Ovary (tissue), 9 donors: ENCODE measurements around the gene GPC6. TPM values are rescaled to one million over a fixed set of nuclear protein-coding genes. Genes with fewer than 3 reads are reported as not detected.

Experiments
- DNase-seq, 5 donors: peaks; one replicate each; pipeline ENCODE4 v3.0.0-alpha.2; 2019 to 2020
- H3K27ac ChIP-seq, 2 donors: fragments of 200-600 bp; one replicate each; pipeline versions ENCODE4 v1.5.1 to v1.8.0; 2019 to 2022
- H3K27me3 ChIP-seq: fragments of 200-600 bp; one replicate; pipeline ENCODE4 v1.8.0; 2022
- H3K36me3 ChIP-seq: fragments of 200-600 bp; sonication (generic); one replicate; pipeline ENCODE4 v1.5.1; 2019
- H3K4me1 ChIP-seq: one replicate; pipeline ENCODE4 v1.8.1; 2013; ENCODE audit warnings: mild to moderate bottlenecking, moderate library complexity; ENCODE audit not compliant: insufficient read depth
- H3K4me3 ChIP-seq: fragments of 200-600 bp; sonication (generic); one replicate; pipeline ENCODE4 v1.5.1; 2017
- H3K9me3 ChIP-seq, 2 donors: fragments of 200-600 bp in 1 of 2; sonication (generic) in 1 of 2; one replicate each; pipeline versions ENCODE4 v1.5.1 to v1.8.1; 2013 to 2019; ENCODE audit warnings: mild to moderate bottlenecking in 1 of 2, moderate library complexity in 1 of 2
- CTCF ChIP-seq, 3 donors: fragments of 450-650 bp in 2 of 3; fragments of 200-600 bp in 1 of 3; IDR thresholded peaks; one replicate each; pipeline versions ENCODE4 v1.5.1 to v1.8.0; 2016 to 2022; ENCODE audit warnings: antibody characterized with exemption in 3 of 3, mild to moderate bottlenecking in 1 of 3
- EP300 ChIP-seq: sonication (generic); formaldehyde crosslinking; IDR thresholded peaks from one replicate; pipeline ENCODE4 v1.6.1; 2017; ENCODE audit warnings: antibody characterized with exemption
- POLR2A ChIP-seq: fragments of 450-650 bp; IDR thresholded peaks from one replicate; pipeline ENCODE4 v1.6.1; 2017; ENCODE audit warnings: antibody characterized with exemption, mild to moderate bottlenecking, moderate library complexity
- WGBS, 3 donors: extraction: QIAGEN DNeasy Blood & Tissue Kit in 1 of 3; methylation state at CpG; one replicate each; pipeline versions ENCODE4 v1.1.5 to v1.1.7; 2013 to 2017; 5-methylcytosine and 5-hydroxymethylcytosine counted together
- intact Hi-C, 4 donors: fragments of 100-400 bp; cut with DNase I; formaldehyde crosslinking; loops; one replicate each; pipeline versions ENCODE4 v1.11.0 to v1.15.1; 2022 to 2023
- polyA plus RNA-seq, 2 donors: library from polyadenylated mRNA; stranded (reverse); fragments of 200-250 nt in 1 of 2; fragments of 350-450 nt in 1 of 2; fragmentation: Illumina TruSeq in 1 of 2; extraction: RNeasy Lipid Tissue Mini Kit (QIAGEN cat#74804) in 1 of 2; gene quantifications; one replicate each; pipeline ENCODE4 v1.2.3, GENCODE V29; 2013 to 2014
- total RNA-seq, 7 donors: library from RNA; depleted of rRNA in 2 of 7; stranded (reverse); fragments of >200 nt in 2 of 7; fragmentation: NEBNext Ultra II Directional in 3 of 7; extraction: Animal tissue kit (Norgen Biotek cat#: 25700) in 3 of 7; gene quantifications; one replicate each; pipeline versions ENCODE4 v1.1.0 to v1.2.4, GENCODE V29; 2016 to 2023
- donor health status: DM: no; HTN: no; CAD: no; lungs with moderate emphysema.
- donor health status: DM: no; HTN: no; CAD: no.
- donor health status: Bipolar disorder and iron deficiency.
- donor health status: DM: yes; HTN: yes; CAD: no.
- donor health status: DM: no; HTN: no; CAD: no.
- donor health status: DM: yes; HTN: yes; CAD: no.

Gene GPC6
- total and polyA plus RNA-seq, 9 donors, result 4.3 to 22.3 (median 17.9) TPM

GRCh38 chr13:93786846-93787489 lies 560.4 kb downstream of the GPC6 start:
- H3K36me3 ChIP-seq, result no peaks in the 10 kb centered on the region
- TF ChIP-seq CTCF (IDR thresholded peaks at IDR 0.05) (no peak), POLR2A (no peak), EP300 (no peak)
- 26 to 49% (median 42%) methylated on average over 4 of the region's 4 CpGs for WGBS, 3 donors
- DNase-seq, result no peak
- no peaks in the 10 kb centered on the region for H3K27me3 ChIP-seq
- H3K4me3 ChIP-seq, result no peak overlapping the region
- H3K27ac ChIP-seq, result no peak overlapping the region
- H3K4me1 ChIP-seq, result peaks cover 2% of the 10 kb centered on the region
- intact Hi-C loops, result no loop called here
- no peaks in the 10 kb centered on the region for H3K9me3 ChIP-seq

DNA sequence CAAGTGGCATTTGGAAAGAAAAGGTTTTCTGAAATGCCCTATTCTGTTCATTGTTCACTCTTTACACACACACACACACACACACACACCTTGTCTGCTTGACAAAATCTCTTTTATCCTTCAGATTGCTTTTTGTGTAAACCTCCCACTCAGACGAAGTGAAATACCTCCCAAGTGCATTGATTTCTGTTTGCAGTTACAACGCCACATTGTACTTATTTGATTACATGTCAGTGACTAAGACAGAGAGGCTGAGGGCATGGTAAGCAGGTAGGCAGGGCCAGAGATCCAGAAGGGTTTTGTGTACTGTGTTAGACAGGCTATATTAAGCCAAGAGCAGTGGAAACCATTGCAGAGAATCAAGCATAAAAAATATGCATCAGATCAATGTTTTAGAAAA lies 561.8 kb downstream of the GPC6 start:
- Histone ChIP-seq H3K4me3 (no peak overlapping the region), H3K27ac (no peak overlapping the region), H3K4me1 (peaks cover 2% of the 10 kb centered on the region), H3K27me3 (no peaks in the 10 kb centered on the region), H3K36me3 (no peaks in the 10 kb centered on the region), H3K9me3 (no peaks in the 10 kb centered on the region)
- intact Hi-C loops, result no loop called here
- WGBS, 3 donors, result 84 to 95% (median 89%) methylated on average over 2 of the region's 2 CpGs
- DNase-seq, result no peak
- no peak for TF ChIP-seq EP300
- TF ChIP-seq CTCF (IDR thresholded peaks at IDR 0.05), result no peak
- TF ChIP-seq POLR2A, result no peak

- no peaks in the 10 kb centered on the region for H3K27me3 ChIP-seq
- H3K27ac ChIP-seq, result no peak overlapping the region
- H3K4me3 ChIP-seq, result no peak overlapping the region
- DNase-seq, result no peak
- H3K4me1 ChIP-seq, result peaks cover 2% of the 10 kb centered on the region
- WGBS, 3 donors, result 87 to 92% (median 90%) methylated on average over 2 of the region's 2 CpGs
- no peaks in the 10 kb centered on the region for H3K36me3 ChIP-seq
- TF ChIP-seq CTCF (IDR thresholded peaks at IDR 0.05), result no peak
- no peak for TF ChIP-seq EP300
- no peak for TF ChIP-seq POLR2A
- intact Hi-C loops, result no loop called here
- no peaks in the 10 kb centered on the region for H3K9me3 ChIP-seq
These were observed 562.5 kb downstream of the GPC6 start for GRCh38 chr13:93789058-93789457.

DNA sequence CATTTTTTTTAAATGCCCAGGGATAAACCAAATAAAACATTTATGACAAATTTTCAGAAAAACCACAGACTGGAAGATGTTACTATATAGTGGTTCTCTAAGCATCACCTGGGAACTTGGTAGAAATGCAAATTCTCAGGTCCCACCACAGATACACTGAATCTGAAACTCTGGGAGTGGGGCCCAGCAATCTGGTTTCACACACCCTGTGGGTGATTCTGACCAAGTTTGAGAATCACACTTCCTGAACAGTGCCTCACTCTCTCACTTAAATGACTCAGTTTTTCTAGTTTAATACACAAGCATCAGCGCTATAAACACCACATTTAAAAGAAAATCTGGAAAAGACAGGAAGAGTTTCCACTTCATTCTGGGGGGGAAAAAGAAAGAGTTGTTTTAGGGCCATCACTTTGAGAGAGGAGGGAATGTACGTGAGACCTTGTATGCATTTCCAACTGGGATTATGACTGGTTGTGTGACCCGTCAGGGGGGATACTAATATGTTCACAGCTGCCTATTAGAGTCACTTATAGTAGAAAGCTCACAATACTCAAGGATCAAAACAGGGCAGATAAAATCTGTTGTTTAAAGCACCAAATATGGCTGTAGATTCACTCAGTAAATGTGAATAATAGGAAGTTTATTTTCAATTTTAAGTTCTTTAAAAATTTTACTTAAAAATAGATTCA lies 567.7 kb downstream of the GPC6 start:
- Histone ChIP-seq H3K36me3 (no peaks in the 10 kb centered on the region), H3K4me3 (no peak overlapping the region)
- DNase-seq, result no peak

More for the DNA sequence above, 567.7 kb downstream of the GPC6 start:
- no peaks in the 10 kb centered on the region for H3K4me1 ChIP-seq
- intact Hi-C loops, result no loop called here
- no peak for TF ChIP-seq CTCF (IDR thresholded peaks at IDR 0.05)
- TF ChIP-seq EP300, result no peak
- TF ChIP-seq POLR2A, result no peak
- H3K27ac ChIP-seq, result no peak overlapping the region
- H3K27me3 ChIP-seq, result no peaks in the 10 kb centered on the region
- WGBS, 3 donors, result 63 to 94% (median 93%) methylated on average over 3 of the region's 3 CpGs
- no peaks in the 10 kb centered on the region for H3K9me3 ChIP-seq
